Fibroblast of the aortic adventitia (primary cell): ENCODE measurements around the gene GOPC. TPM values are rescaled to one million over a fixed set of nuclear protein-coding genes. Genes with fewer than 3 reads are reported as not detected.
A peak's percentile ranks its signal among the peaks of the same experiment; 100 is the strongest.
"Not testable (repeated sequence)": the region's sequence is repeated elsewhere in the genome, so short reads cannot be mapped to it uniquely, and the experiment has no call there.

Experiments
- DNase-seq: peaks from one replicate; pipeline ENCODE4 v3.0.0-alpha.2; 2010; ENCODE audit warnings: low read depth
- H3K4me3 ChIP-seq: 2 replicates; pipeline ENCODE4 v1.5.1; 2011; ENCODE audit warnings: low read depth, mild to moderate bottlenecking, control low read depth, low read length, moderate library complexity
- total RNA-seq: library from RNA; depleted of rRNA; stranded (reverse); fragments of >200 nt; gene quantifications from 2 replicates; pipeline ENCODE4 v1.2.3, GENCODE V29; 2012; ENCODE audit warnings: low replicate concordance
- TF ChIP-seq, protein P1 (sequence below): IDR thresholded peaks from 2 replicates; pipeline ENCODE4 v1.5.1; 2011; ENCODE audit warnings: mild to moderate bottlenecking, low read length, control low read depth, inconsistent platforms; ENCODE audit not compliant: insufficient read depth

The GOPC gene
- total RNA-seq, 1 donor: 37.3 TPM

GRCh38 chr6:117520603-117521395 lies 81.5 kb downstream of the GOPC start:
- no peak for DNase-seq
- TF ChIP-seq, protein P1, sequence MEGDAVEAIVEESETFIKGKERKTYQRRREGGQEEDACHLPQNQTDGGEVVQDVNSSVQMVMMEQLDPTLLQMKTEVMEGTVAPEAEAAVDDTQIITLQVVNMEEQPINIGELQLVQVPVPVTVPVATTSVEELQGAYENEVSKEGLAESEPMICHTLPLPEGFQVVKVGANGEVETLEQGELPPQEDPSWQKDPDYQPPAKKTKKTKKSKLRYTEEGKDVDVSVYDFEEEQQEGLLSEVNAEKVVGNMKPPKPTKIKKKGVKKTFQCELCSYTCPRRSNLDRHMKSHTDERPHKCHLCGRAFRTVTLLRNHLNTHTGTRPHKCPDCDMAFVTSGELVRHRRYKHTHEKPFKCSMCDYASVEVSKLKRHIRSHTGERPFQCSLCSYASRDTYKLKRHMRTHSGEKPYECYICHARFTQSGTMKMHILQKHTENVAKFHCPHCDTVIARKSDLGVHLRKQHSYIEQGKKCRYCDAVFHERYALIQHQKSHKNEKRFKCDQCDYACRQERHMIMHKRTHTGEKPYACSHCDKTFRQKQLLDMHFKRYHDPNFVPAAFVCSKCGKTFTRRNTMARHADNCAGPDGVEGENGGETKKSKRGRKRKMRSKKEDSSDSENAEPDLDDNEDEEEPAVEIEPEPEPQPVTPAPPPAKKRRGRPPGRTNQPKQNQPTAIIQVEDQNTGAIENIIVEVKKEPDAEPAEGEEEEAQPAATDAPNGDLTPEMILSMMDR: no peak
- H3K4me3 ChIP-seq: no peak overlapping the region

DNA sequence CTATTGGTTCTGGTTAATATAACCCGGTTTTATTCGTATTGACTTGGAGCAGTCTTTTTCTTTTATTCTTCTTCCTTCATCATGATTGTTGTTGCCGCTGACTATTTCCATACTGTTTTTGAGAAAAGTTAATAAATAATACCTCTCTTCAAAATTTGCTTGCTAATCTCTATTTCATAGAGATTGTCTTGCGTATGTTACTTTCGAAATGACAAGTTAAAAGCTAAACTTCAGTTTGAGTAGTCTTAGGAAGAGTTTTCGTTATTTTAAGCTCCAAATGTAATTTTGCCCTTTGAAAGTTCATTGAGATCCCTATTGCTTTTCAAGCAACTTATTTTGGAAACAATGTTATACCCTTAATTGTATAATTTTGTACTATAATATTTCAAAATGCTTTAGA lies 83.4 kb downstream of the GOPC start:
- TF ChIP-seq, protein P1: no peak
- no peak for DNase-seq
- H3K4me3 ChIP-seq: no peak overlapping the region

GRCh38 chr6:117517995-117518394 lies 84.3 kb downstream of the GOPC start:
- H3K4me3 ChIP-seq, DNase-seq: not testable (repeated sequence)

- H3K4me3 ChIP-seq: no peak overlapping the region
- TF ChIP-seq, protein P1: no peak
- DNase-seq: peak; percentile 47
These were observed 87.0 kb downstream of the GOPC start for GRCh38 chr6:117515326-117515725.

- TF ChIP-seq, protein P1: no peak
- no peak overlapping the region for H3K4me3 ChIP-seq
- DNase-seq: no peak
These were observed 87.7 kb downstream of the GOPC start for GRCh38 chr6:117514655-117515054.

DNA sequence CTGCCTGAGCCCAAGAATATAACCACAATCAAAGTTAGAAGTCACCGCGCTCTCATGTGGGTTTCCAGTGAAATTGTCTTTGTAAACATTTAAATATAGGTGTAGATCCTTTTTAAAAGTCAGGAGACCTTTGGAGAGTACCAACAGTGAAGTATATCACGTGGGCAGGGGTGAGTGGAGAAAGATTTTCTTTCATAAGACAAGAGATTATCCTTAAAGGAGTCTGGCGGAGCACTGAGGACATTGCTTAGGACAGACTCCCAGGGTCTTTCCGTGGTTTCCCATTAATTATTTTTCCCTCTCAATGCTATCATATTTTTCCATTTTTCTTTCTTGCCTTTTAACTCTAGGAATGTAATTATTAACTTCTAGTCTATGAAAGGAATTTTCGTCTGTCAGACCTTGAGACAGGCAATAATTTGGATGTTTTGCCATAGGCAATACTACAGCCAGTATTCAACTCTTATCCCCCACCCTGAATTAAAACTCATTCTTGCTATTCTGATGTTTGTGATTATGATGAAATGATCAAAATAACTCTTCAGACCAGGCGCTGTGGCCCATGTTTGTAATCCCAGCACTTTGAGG lies 88.4 kb downstream of the GOPC start:
- no peak overlapping the region for H3K4me3 ChIP-seq
- TF ChIP-seq, protein P1: no peak
- DNase-seq: no peak

DNA sequence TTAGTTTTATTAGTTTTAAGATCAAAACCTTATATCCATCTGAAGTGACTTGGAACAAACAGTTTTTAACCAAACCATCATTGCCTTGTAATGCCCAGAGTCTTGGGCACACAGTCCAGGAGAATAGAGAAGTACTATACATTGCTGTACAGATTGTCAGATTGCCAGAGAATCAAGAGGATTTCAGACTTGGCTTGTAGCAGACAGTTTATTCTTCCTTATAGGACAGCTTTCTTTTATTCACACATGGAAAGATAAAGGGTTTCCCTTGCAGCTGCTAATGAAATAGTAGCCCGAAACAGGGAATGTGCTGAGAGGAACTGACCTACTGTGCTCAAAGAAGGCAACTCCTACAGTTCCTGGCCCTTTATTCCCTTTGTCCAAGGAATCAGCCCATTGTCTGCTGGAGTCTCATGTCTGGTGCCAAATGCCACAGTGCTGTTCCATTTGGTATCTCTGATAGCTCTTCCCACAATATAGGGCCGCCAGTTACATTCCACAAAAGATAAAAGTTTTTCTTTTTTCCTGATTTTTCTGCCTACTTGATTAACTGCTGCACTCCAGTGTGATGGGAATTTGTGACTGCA lies 89.2 kb downstream of the GOPC start:
- TF ChIP-seq, protein P1: no peak
- no peak for DNase-seq

More for the DNA sequence above, 89.2 kb downstream of the GOPC start:
- no peak overlapping the region for H3K4me3 ChIP-seq
